Effector memory CD4-positive, alpha-beta T cell (primary cell): ENCODE measurements around the gene SEMA4F.

Experiments used
- DNase-seq, 3 donors: peaks; one replicate each; pipeline ENCODE4 v3.0.0-alpha.2; 2020
- H3K27ac ChIP-seq: 2 replicates; pipeline ENCODE4 v1.7.0; 2013; ENCODE audit warnings: mild to moderate bottlenecking, low read length, moderate library complexity; ENCODE audit not compliant: insufficient read depth, poor library complexity, severe bottlenecking
- H3K27me3 ChIP-seq: replicated peaks from 2 replicates; pipeline ENCODE4 v1.7.0; 2013; ENCODE audit warnings: mild to moderate bottlenecking, low read length; ENCODE audit not compliant: insufficient read depth, control insufficient read depth, poor library complexity, severe bottlenecking
- H3K36me3 ChIP-seq: 2 replicates; pipeline ENCODE4 v1.7.0; 2013; ENCODE audit warnings: mild to moderate bottlenecking, low read length, moderate library complexity; ENCODE audit not compliant: control insufficient read depth, insufficient read depth
- H3K4me1 ChIP-seq: 2 replicates; pipeline ENCODE4 v1.7.0; 2013; ENCODE audit warnings: low read length, mild to moderate bottlenecking; ENCODE audit not compliant: control insufficient read depth, insufficient read depth, poor library complexity, severe bottlenecking
- H3K4me3 ChIP-seq: 2 replicates; pipeline ENCODE4 v1.7.0; 2013; ENCODE audit warnings: low read length, low read depth, mild to moderate bottlenecking; ENCODE audit not compliant: insufficient read depth, poor library complexity, severe bottlenecking
- H3K9me3 ChIP-seq: 2 replicates; pipeline ENCODE4 v1.7.0; 2013; ENCODE audit warnings: mild to moderate bottlenecking, low read length, moderate library complexity; ENCODE audit not compliant: control insufficient read depth

SEMA4F gene

GRCh38 chr2:74658516-74658915, 4.5 kb downstream of the SEMA4F start:
- Histone ChIP-seq H3K9me3 (no peaks in the 10 kb centered on the region), H3K4me1 (peaks cover 8% of the 10 kb centered on the region), H3K36me3 (peaks cover 3% of the 10 kb centered on the region), H3K27ac (no peak overlapping the region), H3K4me3 (no peak overlapping the region), H3K27me3 (no peaks in the 10 kb centered on the region)
- no peak for DNase-seq

GRCh38 chr2:74659462-74659861, 5.4 kb downstream of the SEMA4F start:
- Histone ChIP-seq H3K4me3 (no peak overlapping the region), H3K27me3 (no peaks in the 10 kb centered on the region), H3K9me3 (no peaks in the 10 kb centered on the region), H3K4me1 (peaks cover 8% of the 10 kb centered on the region), H3K36me3 (peaks cover 3% of the 10 kb centered on the region), H3K27ac (no peak overlapping the region)
- DNase-seq: no peak

GRCh38 chr2:74668087-74668486, 14.0 kb downstream of the SEMA4F start:
- H3K27me3 ChIP-seq: no peaks in the 10 kb centered on the region
- no peak for DNase-seq
- H3K4me3 ChIP-seq: no peak overlapping the region
- H3K9me3 ChIP-seq: no peaks in the 10 kb centered on the region
- peaks cover 14% of the 10 kb centered on the region for H3K36me3 ChIP-seq
- H3K27ac ChIP-seq: no peak overlapping the region
- H3K4me1 ChIP-seq: no peaks in the 10 kb centered on the region

- H3K4me1 ChIP-seq: no peaks in the 10 kb centered on the region
- no peak overlapping the region for H3K27ac ChIP-seq
- no peak for DNase-seq
- no peak overlapping the region for H3K4me3 ChIP-seq
- H3K27me3 ChIP-seq: no peaks in the 10 kb centered on the region
- H3K36me3 ChIP-seq: peaks cover 31% of the 10 kb centered on the region
- no peaks in the 10 kb centered on the region for H3K9me3 ChIP-seq
Measured at GRCh38 chr2:74670263-74670662, 16.2 kb downstream of the SEMA4F start.

GRCh38 chr2:74671479-74671878, 17.4 kb downstream of the SEMA4F start:
- H3K4me3 ChIP-seq: no peak overlapping the region
- peaks cover 41% of the 10 kb centered on the region for H3K36me3 ChIP-seq
- no peaks in the 10 kb centered on the region for H3K4me1 ChIP-seq
- no peaks in the 10 kb centered on the region for H3K27me3 ChIP-seq
- no peaks in the 10 kb centered on the region for H3K9me3 ChIP-seq
- DNase-seq: no peak
- H3K27ac ChIP-seq: no peak overlapping the region

- no peak for DNase-seq
- Histone ChIP-seq H3K36me3 (peaks cover 51% of the 10 kb centered on the region), H3K9me3 (no peaks in the 10 kb centered on the region), H3K27me3 (no peaks in the 10 kb centered on the region), H3K4me1 (no peaks in the 10 kb centered on the region), H3K27ac (no peak overlapping the region), H3K4me3 (no peak overlapping the region)
Measured at GRCh38 chr2:74673826-74674528, 19.9 kb downstream of the SEMA4F start.

GRCh38 chr2:74675090-74675489, 21.0 kb downstream of the SEMA4F start:
- no peaks in the 10 kb centered on the region for H3K27me3 ChIP-seq
- H3K4me1 ChIP-seq: no peaks in the 10 kb centered on the region
- no peak overlapping the region for H3K4me3 ChIP-seq
- no peak overlapping the region for H3K27ac ChIP-seq
- H3K9me3 ChIP-seq: no peaks in the 10 kb centered on the region
- peaks cover 56% of the 10 kb centered on the region for H3K36me3 ChIP-seq
- no peak for DNase-seq

GRCh38 chr2:74676331-74676730, 22.3 kb downstream of the SEMA4F start:
- Histone ChIP-seq H3K4me1 (no peaks in the 10 kb centered on the region), H3K36me3 (peaks cover 56% of the 10 kb centered on the region), H3K27me3 (no peaks in the 10 kb centered on the region), H3K9me3 (no peaks in the 10 kb centered on the region), H3K4me3 (no peak overlapping the region), H3K27ac (no peak overlapping the region)
- no peak for DNase-seq

GRCh38 chr2:74679615-74680014, 25.6 kb downstream of the SEMA4F start:
- Histone ChIP-seq H3K36me3 (peaks cover 30% of the 10 kb centered on the region), H3K4me3 (no peak overlapping the region), H3K9me3 (no peaks in the 10 kb centered on the region), H3K27me3 (no peaks in the 10 kb centered on the region), H3K4me1 (no peaks in the 10 kb centered on the region), H3K27ac (no peak overlapping the region)
- DNase-seq: no peak

- H3K9me3 ChIP-seq: no peaks in the 10 kb centered on the region
Measured at GRCh38 chr2:74682501-74682900, 28.5 kb downstream of the SEMA4F start.

More at GRCh38 chr2:74682501-74682900, 28.5 kb downstream of the SEMA4F start:
- Histone ChIP-seq H3K36me3 (peaks cover 15% of the 10 kb centered on the region), H3K27me3 (no peaks in the 10 kb centered on the region), H3K4me3 (no peak overlapping the region), H3K27ac (no peak overlapping the region), H3K4me1 (no peaks in the 10 kb centered on the region)
- DNase-seq: no peak
